GM19395 (cell line): Measurements from ENCODE around the gene COL8A2.
"Not testable (repeated sequence)": the region's sequence is repeated elsewhere in the genome, so short reads cannot be mapped to it uniquely, and the experiment has no call there.

Experiments
- ATAC-seq: cut with Tn5 transposase; IDR thresholded peaks from one replicate; pipeline ENCODE4 v1.9.1; 2021; ENCODE audit warnings: mild to moderate bottlenecking, moderate library complexity; ENCODE audit not compliant: unreplicated experiment

COL8A2 gene

DNA sequence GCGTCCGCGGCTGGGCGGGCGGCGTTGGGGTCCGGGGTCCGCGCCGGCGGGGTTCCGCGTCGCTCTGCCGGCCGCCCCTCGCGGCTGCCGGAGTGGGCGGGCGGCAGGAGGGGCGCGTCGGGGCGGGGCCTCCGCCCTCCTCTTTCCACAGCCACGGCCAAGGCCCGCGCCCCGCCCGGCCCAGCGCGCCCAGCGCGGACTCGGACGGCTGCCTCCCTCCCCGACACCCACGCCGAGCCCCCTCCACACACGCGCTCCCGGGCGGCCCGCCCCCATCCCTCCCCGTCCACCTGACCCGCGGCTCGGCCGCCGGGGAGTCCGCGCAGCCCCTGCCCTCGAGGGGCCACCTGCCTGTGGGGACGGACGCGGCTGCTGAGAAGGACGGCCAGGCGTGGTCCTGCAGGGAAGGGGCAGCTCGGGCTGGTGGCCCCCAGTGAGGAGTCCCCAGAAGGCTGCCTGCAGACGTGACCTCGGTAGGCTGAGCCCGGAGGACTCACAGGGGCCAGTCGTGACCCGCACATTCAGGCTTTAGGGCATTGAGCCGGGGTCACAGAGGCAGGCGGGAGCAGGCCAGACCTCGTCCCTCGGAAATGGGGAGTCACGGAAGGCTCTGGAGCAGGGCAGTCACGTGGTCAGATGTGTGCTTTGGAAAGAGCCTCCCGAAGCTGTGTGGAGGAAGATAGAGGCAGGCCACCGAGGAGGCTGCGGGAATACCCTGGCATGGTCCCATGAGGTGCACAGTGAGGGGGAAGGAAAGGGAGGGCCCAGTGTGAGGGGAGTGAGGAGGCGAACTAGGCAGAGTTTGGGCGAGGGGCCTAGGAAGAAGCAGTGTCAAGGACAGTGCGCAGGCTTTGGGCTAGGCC is at the start of gene COL8A2:
TSS of gene COL8A2 (minus strand) at position 94 of the 863 bp plus-strand sequence. CDS start 24,980 bp downstream, outside the sequence.
- no peak for ATAC-seq

DNA sequence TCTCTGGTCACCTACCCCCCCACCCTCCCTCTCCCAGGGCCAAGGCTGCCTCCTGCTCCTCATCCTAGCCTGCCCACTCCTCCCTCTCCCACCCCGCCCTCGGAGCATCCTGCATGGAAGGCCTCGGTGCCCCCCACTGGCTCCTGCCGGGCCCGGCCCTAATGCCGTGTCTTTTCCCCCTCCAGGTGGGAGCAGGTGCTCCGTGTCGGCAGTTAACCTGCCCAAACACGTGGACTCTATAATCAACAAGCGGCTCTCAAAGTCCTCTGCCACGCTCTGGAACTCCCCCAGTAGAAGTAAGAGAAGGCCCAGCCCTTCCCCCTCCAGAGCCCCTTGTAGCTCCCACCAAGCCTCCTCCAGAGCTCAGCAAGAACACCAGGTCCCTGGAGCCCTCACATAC is 49.7 kb upstream of the COL8A2 start:
- no peak for ATAC-seq

DNA sequence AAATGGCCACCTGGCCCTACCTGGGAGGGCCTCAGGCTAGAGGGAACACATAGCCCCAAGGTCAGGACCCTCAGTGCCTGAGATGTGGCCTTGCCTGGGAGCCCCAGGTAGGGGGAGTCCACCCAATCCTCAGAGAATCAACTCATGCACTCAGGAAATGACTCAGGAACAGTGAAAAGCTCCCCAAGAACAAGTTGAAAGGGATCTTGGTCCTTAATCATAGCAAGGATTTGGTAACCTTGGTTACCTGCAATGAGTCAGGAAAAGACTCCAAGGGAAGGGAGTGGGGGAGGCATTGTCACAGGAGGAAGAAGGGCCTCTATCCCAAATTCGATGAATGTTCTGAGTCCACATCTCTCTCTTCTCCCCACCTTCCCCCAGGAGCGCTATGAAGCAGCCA is 48.0 kb upstream of the COL8A2 start:
- ATAC-seq = no peak

DNA sequence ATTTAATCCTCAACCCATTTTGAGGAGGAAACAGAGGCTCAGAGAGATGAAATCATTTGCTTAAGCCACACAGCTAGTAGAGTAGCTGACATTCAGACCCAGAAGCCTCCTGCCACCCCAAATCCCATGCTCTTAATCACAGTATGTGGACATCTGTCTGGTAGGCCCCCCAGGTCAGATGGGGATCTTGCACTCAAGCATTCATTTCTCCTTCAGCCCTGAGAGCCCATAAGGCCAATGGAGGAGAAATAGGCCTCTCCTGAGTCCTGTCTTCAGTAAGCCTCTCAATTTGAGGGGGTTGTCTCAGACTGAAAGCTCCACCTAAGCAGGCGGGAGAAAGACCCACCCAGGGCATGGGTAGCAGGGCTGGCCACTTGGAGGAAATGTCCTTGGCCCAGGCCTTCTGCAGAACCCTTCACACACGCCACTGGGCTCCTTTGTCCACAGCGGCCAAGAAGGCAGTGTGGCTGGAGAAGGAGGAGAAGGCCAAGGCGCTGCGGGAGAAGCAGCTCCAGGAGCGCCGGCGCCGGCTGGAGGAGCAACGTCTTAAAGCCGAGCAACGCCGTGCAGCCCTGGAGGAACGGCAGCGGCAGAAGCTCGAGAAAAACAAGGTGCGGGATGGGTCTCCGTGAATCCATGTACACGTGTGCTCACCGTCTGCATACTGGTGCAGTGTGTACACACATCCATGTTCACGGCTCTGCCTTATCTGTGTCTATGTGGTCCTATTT is 47.2 kb upstream of the COL8A2 start:
- ATAC-seq = no peak

DNA sequence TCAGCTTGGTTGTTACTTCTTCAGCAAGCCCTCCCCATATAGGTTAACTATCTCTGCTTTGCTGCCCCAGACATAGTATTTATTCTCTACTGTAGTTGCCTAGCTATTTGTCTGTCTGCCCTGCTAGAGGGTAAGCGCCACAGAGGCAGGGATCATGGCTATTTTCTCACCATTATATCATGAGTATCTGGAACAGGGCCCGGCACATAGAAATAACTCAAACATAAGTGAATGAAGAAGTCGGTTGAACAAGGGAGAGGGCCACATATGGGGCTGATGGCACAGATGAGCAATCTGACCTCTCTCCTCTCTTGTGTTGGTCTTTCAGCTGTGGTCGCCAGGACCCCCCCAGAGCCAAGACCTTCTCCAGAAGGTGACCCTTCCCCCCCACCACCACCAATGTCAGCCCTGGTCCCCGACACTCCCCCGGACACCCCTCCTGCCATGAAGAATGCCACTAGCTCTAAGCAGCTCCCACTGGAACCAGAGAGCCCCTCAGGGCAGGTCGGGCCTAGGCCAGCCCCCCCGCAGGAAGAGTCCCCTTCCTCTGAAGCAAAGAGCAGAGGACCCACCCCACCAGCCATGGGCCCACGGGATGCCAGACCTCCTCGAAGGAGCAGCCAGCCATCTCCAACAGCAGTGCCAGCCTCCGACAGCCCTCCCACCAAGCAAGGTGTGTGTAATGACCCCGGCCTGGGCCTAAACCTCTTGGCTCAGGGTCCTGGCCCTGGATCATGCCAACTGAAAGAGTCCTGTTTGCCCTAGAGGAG is 45.8 kb upstream of the COL8A2 start:
- no peak for ATAC-seq

DNA sequence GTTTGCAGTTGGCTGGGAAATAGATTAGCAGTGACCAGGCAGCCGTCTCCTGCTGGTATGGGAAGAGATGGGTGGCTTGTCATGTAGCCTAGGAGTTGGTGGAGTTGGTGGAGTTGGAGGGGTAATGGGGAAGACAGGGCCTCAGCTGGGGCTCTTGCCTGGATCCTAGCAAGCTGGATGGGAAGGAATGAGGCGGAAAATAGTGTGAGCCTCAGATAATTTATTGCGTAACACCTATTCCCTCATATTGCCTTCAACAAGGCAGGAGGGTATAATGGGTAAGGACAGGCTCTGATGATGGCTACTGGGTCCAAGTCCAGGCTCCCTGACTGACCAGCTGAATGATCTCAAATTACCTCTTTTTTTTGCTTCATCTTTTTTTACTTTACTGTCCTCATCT is 43.5 kb upstream of the COL8A2 start:
- no peak for ATAC-seq

DNA sequence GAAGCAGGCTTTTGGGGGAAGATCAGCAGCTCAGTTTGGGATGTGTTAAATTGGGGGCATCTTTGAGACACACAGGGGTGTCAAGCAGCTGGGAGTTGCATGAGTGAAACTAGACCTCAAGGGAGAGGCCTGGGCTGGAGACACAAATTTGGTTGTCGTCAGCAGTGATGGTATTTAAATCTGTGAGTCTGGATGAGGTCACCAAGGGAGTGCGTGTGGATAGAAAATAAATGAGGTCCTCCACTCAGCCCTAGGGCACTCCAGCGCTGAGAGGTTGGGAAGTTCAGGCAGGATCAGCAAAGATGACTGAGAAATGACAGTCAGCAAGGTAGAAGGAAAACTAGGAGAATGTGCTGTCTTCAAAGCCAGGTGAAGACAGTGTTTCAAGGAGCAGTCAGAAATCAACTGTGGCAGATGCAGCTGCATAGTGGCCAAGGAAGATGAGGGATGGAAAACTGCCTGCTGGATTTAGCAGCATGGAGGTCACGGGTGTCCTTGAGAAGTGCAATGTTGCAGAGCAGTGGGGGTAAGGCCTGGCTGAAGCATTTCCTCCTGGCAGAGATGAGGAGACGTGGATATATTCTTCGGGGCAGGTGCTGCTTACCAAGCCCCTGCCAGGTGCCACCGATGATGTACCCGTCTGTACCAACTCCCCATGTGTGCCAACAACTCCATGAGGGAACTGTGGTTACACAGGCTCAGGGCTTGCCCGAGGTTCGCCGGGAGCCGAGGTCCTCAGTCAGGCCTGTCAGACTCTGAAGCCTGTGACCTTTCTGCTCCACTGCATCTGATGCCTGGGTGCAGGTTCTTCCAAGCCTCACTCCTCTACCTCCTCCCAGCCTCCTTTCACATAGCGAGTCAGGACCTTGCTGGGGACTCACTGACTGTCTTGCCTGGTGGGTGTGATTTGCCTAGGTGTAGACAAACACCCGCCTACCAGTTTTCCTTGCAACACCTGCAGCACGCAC is 42.2 kb upstream of the COL8A2 start:
- no peak for ATAC-seq

DNA sequence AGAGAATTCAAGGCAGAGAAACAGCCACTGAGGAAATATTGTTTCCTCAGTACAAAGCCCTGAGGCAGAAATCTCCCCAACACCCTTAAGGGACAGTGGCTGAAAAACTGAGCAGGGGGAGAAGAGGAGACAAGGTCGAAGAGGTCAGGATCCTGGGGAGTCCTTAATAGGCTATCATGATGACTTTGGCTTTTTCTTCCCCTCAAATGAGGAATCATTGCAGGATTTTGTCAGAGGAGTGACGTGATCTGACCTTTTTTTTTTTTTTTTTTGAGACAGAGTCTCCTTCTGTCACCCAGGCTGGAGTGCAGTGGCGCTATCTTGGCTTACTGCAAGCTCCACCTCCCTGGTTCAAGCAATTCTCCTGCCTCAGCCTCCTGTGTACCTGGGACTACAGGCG is 41.1 kb upstream of the COL8A2 start:
- no peak for ATAC-seq

DNA sequence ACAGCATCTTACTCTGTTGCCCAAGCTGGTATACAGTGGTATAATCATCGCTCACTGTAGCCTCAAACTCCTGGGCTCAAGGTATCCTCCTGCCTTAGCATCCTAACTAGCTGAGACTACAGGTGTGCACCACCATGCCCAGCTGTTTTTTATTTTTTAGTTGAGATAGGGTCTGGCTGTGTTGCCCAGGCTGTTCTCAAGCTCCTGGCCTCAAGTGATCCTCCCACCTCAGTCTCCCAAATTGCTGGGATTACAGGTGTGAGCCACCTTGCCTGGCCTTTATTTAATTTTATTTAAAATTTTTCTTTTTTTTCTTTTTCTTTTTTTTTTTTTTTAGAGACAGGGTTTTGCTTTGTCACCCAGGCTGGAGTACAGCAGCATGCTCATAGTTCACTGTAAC is 40.1 kb upstream of the COL8A2 start:
- ATAC-seq = no peak

DNA sequence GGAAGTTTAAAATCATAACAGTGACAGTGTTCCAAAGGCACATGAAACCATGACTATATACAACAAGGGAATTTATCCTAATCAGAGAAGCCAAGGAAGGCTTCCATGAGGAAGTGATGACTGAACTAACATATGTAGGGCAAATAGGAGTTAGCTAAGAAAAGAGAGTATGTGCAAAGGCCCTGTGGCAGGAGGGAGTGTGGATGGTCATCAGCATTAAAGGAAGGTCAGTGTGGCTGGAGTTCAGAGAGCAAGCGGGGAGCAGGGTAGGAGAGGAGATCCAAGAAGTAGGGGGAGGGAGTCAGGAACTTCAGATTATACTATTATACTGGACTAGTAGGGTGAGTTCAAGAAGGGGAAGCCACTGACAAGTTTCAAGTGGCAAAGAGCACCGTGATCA is 39.3 kb upstream of the COL8A2 start:
- no peak for ATAC-seq

DNA sequence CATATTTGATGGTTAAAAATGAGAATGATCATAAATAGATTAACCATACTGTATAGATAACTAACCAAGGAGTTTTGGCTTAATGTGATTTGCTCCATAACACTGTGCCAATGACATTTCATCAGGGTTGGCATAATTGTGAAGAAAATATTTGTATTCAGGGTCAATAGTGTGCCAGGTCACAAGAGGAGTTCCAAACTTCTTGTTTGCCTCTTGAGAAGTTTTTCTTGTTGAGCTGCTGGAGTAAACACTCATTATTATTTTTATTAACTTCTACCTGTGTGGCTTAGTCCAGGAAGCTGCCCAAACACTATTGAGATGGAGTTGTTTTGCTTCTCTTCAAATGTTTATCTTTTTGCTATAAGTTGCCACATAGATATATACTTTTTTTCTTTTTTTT is 38.4 kb upstream of the COL8A2 start:
- no peak for ATAC-seq

DNA sequence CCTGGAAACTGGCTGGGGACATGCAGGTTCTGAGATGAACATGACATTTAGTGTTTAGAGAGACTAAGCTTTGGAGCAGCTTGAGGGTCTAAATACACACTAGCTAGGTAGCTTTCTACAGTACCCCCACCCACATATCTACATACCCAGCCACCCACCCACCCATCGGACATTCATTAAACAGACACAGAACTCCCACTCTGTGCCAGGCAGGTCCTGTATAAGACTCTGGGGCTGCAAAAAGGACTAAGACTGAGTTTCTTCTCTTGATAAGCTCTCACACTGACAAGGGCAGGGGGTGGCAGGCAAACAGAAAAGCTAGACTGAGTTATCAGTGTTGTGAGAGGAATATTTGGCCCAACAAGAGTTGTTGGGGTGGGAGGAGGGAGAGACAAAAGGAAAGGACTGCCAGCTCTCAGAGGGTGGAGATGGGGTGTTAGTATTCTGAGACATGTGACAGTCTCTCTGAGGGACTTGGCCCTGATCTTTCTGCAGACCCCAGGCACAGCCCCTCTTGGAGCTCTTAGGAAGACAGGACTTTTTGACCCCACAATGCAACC is 37.7 kb upstream of the COL8A2 start:
- no peak for ATAC-seq

DNA sequence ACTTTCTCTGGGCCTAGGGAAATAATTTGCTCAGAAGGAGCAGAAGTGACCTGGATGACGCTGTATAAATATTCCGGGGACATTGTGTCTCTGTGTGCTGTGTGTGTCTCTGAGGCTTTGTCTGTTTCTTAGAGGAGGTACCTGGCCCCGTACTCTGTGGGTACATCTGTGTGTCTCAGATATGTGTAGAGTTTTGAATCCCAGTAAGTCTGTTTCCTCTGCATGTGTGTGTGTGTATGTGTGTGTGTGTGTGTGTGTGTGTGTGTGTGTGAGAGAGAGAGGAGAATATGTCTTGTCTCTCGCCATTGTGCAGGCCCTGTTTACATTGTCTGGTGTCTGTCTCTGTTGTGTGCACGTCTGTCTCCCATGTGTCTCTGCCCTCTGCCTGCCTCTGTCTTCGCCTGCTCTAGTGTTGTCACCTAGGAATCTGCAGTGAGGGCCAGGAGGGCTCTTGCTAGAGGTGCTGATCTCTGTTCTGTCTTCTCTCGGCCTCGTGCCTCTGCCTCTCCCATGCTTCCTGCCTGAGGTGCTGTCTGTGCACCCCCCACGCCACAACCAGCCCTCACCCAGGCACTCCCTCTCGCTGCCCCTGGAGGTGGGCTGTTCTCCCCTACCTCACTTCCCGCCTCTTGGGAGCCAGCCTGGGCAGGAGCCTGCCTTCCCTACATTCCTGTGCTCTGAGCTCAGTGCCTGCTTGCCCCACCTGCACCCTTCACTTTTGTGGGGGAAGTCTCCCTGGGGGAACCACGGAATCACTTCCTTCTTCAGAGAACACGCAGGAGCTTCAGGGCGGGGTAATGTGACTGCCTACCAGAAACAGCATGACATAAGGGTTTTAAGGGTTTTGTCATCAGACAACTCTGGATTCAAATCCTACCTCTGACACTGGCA is 36.9 kb upstream of the COL8A2 start:
- no peak for ATAC-seq

DNA sequence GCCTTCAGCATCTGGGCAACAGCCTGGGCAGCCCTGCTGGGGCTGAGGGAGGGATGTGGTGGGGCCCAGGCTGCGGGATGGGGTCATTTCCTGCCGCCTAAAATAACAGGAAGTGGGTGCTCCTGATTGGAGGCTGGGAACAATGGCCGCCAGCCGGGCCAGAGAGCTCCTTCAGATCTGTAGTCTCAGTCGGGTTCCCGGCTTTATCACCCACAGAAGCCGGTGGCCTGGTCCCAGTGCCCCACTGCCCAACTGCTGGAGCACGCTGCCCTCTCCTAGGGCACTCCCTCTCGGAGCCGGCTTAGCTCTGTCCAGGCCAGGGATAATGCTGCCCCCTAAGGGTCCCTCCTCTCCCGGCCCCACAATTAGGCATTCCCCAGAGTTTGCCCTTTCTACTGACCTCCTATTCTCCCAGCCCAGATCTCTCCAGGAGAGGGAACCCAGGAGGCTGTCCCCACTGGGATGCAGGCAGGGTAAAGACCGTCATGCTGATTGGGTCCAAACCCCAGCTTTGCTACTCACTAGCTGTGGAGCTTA is 36.0 kb upstream of the COL8A2 start:
- ATAC-seq = no peak

DNA sequence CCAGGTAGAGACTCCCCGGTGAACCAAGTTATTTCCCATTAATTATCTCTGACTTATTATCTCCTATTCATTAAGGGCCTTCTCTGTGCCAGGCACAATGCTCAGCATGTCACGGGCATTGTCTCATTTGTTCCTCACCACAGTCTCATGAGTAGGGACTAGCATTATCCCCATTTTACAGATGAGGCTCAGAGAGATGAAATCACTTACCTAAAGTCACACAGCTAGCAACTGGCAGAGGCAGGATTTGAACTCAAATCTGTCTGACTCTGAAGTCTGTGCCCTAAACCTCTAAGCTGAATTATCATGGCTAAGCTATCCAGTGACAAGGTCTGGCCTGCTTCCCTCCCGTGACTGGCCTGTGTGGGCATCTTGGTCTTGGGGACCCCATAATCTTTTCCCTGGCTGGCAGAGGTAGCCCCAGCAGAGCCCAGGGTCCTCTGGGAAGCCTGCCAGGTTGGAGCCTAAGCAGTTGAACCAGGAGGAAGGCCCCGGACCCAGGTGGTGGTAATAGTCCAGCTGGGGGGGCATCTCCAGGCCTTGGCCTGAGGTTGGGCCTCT is 35.4 kb upstream of the COL8A2 start:
- ATAC-seq = no peak

DNA sequence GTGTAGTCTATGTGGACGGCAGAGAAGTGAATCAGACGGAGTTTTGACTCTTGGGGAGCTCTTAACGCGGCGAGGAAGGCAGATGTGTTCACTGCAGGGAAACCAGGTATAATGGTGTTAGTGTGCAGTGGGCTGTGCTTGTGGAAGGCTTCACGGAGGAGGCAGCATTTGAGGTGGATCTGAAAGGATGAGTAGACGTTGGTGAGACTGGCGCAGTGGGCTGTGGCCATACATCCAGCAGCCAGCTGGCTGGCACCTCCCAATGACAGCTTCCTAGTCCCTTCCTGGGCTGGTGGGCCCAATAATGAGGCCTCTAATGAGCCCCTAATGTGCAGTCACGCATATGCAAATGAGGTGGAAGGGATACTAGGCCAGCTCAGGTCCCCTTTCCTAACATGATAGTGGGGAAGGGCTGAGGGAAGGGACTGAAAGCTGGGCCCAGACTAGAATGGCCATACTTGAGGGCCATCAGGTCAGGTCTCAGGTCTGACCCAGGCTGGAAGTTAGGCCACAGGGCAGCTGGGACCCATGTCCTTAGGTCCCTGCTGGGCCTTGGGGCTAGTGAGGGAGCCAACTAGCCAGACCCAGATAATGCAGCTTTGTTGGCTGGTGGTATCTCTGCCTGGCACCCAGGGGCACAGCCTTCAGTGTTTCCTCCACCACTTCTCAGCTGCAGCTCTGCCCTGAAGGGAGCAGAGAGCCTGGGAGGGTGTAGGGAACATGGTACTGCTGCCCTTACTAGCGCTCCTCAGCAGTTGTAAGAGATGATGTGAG is 34.8 kb upstream of the COL8A2 start:
- no peak for ATAC-seq

DNA sequence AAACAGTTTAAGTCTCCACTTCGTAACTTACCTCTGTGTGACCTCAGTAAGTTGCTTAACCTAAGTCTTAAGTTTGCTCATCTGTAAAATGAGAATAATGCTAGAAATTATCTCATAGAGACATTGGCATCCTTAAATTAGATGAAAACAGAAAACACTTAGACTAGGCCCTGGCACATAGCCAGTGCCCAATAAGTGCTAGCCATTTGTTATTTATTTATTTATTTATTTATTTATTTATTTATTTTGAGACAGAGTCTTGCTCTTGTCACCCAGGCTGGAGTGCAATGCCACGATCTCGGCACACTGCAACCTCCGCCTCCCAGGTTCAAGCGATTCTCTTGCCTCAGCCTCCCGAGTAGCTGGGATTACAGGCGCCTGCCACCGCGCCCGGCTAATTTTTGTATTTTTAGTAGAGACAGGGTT is 33.8 kb upstream of the COL8A2 start:
- ATAC-seq = not testable (repeated sequence)
